GM19035 (cell line): Measurements from ENCODE around the gene CAMK4.
"Not testable (repeated sequence)": the region's sequence is repeated elsewhere in the genome, so short reads cannot be mapped to it uniquely, and the experiment has no call there.

ENCODE experiments used
- ATAC-seq: cut with Tn5 transposase; IDR thresholded peaks from one replicate; pipeline ENCODE4 v1.9.1; 2021; ENCODE audit not compliant: unreplicated experiment

The CAMK4 gene

GRCh38 chr5:111310711-111311620 is 86.8 kb downstream of the CAMK4 start:
- no peak for ATAC-seq

- ATAC-seq: no peak
Observed at GRCh38 chr5:111311666-111312065, 87.5 kb downstream of the CAMK4 start.

DNA sequence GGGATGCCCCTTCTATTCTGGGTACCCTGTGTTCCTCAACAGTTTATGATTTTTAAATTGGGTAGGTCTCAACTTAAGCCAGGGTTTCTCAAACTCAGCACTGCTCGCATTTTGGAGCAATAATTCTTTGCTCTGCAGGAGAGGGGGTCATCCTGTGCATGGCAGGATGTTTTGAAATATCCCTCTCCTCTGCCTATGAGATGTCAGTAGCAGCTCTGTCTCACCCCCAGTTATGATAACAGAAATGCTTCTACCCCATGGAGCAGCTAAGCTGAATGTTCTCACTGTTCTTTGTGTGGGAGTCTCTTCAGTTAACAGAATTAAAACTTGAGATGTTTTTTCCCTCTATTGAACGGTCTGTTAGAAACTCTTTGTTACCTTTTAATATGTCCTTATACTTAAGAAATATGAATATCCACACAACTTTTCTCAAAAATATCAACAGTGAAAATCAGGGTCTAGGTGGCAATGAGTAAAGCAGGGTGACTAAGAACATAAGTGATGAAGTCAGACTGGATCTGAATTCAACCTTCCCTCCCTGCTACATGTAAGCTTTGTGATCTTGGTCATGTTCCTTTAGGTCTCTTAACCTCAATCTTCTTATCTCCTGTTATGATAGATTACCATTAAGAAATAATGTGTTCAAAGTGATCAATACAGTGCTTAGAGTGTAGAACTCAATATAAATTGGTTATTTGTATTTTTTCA is 89.0 kb downstream of the CAMK4 start:
- no peak for ATAC-seq

- ATAC-seq: no peak
Observed at GRCh38 chr5:111320953-111321352, 96.8 kb downstream of the CAMK4 start.

GRCh38 chr5:111321376-111321775 is 97.2 kb downstream of the CAMK4 start:
- ATAC-seq: no peak

DNA sequence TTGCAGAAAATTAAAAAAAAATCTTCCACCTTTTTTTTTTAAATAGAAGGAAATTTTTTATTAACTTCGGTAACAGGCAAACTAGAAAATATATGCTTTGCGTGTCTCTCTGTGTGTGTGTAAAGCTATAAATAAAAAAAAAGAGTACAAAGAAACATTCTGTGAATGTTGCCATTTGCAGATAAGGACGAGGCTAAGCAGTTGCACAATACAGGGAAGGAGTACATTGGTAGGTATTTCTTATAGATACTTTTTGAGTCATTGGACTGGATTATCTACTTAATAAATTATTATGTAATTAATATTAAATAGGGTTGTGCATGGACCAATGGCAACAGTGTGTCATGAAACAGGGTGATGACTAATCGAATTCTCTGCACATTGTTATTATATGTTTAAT is 102.4 kb downstream of the CAMK4 start:
- ATAC-seq: no peak

GRCh38 chr5:111337133-111337532 is 112.9 kb downstream of the CAMK4 start:
- ATAC-seq: no peak

GRCh38 chr5:111337688-111338087 is 113.5 kb downstream of the CAMK4 start:
- ATAC-seq: no peak

GRCh38 chr5:111345731-111346130 is 121.5 kb downstream of the CAMK4 start:
- no peak for ATAC-seq

DNA sequence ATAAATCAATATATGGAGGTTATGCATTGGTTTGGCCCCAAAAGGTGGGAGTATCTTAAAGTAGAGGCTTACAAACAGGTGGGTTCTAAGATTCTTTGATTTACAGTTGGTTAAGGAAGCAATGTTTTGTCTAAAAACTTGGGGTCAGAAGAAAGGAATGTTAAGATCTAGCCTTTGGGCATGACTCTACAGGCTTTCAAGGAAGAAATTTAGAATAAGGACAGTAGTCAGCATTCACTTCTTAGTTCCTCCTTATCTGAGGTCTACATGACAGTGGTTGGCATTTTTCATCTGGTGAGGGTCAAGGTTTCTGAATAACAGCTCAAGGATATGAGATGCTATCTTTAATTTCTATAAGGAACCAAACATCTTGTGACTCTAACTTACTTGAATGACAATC is 122.8 kb downstream of the CAMK4 start:
- ATAC-seq: no peak

- ATAC-seq: no peak
Observed at GRCh38 chr5:111348661-111349329, 124.6 kb downstream of the CAMK4 start.

- ATAC-seq: no peak
Observed at GRCh38 chr5:111349429-111349828, 125.2 kb downstream of the CAMK4 start.

DNA sequence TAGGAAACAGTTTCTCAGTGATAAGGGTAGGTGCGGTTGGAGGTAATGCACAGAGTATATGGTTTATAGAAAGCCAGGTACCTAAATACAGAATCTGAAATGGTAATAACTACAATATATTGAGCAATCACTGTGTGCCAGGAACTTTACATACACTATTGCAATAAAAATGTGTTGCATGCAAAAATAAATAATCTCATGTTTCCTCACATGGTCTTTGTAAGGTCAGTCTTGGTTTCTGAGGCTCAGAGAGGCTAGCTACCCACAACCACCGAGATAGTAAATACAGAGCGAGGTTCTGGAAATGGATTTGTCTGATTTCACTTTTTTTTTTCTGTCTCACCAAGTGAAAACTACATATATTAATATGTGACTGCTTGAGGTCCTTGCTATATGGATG is 128.9 kb downstream of the CAMK4 start:
- no peak for ATAC-seq

GRCh38 chr5:111358726-111359125 is 134.5 kb downstream of the CAMK4 start:
- ATAC-seq: not testable (repeated sequence)

DNA sequence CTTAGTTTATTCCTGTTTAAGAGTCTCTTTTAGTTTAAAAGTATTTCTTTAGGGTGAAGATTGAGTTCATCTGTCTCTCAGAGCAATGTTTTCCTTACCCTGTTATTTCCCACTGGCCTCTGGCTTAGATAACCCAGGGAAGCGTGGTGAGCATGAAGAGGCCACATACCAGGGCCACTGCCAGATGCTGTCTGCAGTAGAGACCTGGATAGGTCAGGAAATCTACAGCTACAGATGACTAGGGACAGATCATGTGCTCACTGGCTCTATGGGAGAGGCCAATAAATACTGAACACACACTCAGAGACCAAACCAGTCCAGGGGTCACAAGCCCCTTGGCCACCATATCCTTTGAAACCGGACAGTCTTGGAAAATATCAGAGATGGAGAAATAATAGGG is 136.0 kb downstream of the CAMK4 start:
- ATAC-seq: no peak

- ATAC-seq: no peak
Observed at GRCh38 chr5:111364992-111365391, 140.8 kb downstream of the CAMK4 start.

GRCh38 chr5:111366388-111366787 is 142.2 kb downstream of the CAMK4 start:
- ATAC-seq: no peak

DNA sequence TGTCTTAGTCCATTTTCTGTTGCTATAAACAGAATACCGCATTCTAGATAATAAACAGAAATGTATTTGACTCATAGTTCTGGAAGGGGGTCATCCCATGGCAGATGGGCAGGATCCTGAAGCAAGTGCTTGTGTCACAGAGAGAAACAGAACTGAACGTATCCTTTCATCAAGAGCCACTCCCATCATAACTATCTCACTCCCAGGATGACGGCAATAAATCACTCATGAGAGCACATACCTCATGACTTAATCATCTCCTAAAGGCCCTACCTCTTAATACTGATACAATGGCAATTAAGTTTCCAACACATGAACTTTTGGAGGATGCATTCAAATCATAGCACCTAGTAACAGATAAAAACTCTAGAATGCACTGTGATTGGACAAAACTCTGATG is 142.9 kb downstream of the CAMK4 start:
- ATAC-seq: no peak

- ATAC-seq: no peak
Observed at GRCh38 chr5:111372799-111373198, 148.6 kb downstream of the CAMK4 start.

DNA sequence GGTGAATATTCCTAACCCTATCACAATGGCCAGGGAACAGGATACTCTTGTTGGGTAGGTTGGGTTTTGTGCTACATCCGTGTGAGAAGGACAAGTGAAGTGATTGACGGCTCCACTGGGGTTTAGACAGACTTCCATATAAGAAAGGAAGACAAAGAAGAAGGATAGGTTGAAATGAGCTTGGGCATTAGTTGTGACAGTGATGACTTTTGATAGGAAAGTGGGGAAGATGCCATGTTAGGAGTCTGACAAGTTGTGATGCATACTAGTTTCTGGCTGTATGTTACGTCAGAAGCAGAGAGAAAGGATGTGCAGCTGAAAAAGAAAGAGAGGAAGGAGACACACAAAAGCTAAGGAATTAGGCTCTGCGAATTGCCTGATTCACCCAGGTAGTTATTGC is 150.2 kb downstream of the CAMK4 start:
- ATAC-seq: no peak

- no peak for ATAC-seq
Observed at GRCh38 chr5:111375645-111376044, 151.5 kb downstream of the CAMK4 start.

- ATAC-seq: no peak
Observed at GRCh38 chr5:111377306-111377705, 153.1 kb downstream of the CAMK4 start.
